GM23248 (cell line): ENCODE measurements around the gene TMEM248. TPM values are rescaled to one million over a fixed set of nuclear protein-coding genes. Genes with fewer than 3 reads are reported as not detected.
A peak's percentile ranks its signal among the peaks of the same experiment; 100 is the strongest.
"Not testable (repeated sequence)": the region's sequence is repeated elsewhere in the genome, so short reads cannot be mapped to it uniquely, and the experiment has no call there.

ENCODE experiments used
- DNase-seq: peaks from one replicate; pipeline ENCODE4 v3.0.0-alpha.2; 2015
- H2AFZ ChIP-seq: fragments of 200-600 bp; sonication (generic); 2 replicates; pipeline ENCODE4 v1.6.1; 2016; ENCODE audit warnings: antibody characterized with exemption
- H3F3A ChIP-seq: fragments of 200-600 bp; sonication (generic); 2 replicates; pipeline ENCODE4 v1.6.1; 2016; ENCODE audit warnings: mild to moderate bottlenecking, antibody characterized with exemption, mixed run types; ENCODE audit not compliant: insufficient read depth
- H3K27ac ChIP-seq: fragments of 200-600 bp; sonication (generic); 2 replicates; pipeline ENCODE4 v1.5.1; 2016; ENCODE audit warnings: mild to moderate bottlenecking
- H3K27me3 ChIP-seq: fragments of 200-600 bp; sonication (generic); replicated peaks from 2 replicates; pipeline ENCODE4 v1.6.1; 2016; ENCODE audit warnings: mild to moderate bottlenecking; ENCODE audit not compliant: insufficient read depth
- H3K36me3 ChIP-seq: fragments of 200-600 bp; sonication (generic); 2 replicates; pipeline ENCODE4 v1.6.1; 2016; ENCODE audit warnings: low read depth, mild to moderate bottlenecking
- H3K4me1 ChIP-seq: fragments of 200-600 bp; sonication (generic); 2 replicates; pipeline ENCODE4 v1.6.1; 2016; ENCODE audit warnings: mild to moderate bottlenecking; ENCODE audit not compliant: insufficient read depth
- H3K4me2 ChIP-seq: fragments of 200-600 bp; sonication (generic); one replicate; pipeline ENCODE4 v1.6.1; 2016; ENCODE audit warnings: mild to moderate bottlenecking; ENCODE audit not compliant: unreplicated experiment
- H3K4me3 ChIP-seq: fragments of 200-600 bp; sonication (generic); 2 replicates; pipeline ENCODE4 v1.5.1; 2016; ENCODE audit warnings: mild to moderate bottlenecking
- H3K79me2 ChIP-seq: fragments of 200-600 bp; sonication (generic); 2 replicates; pipeline ENCODE4 v1.6.1; 2016; ENCODE audit warnings: mild to moderate bottlenecking; ENCODE audit not compliant: insufficient read depth
- H3K9ac ChIP-seq: fragments of 200-600 bp; sonication (generic); 2 replicates; pipeline ENCODE4 v1.6.1; 2016; ENCODE audit warnings: mild to moderate bottlenecking
- H3K9me2 ChIP-seq: fragments of 200-600 bp; sonication (generic); 2 replicates; pipeline ENCODE4 v1.6.1; 2016; ENCODE audit warnings: mixed run types, mild to moderate bottlenecking, moderate library complexity; ENCODE audit not compliant: insufficient read depth
- H3K9me3 ChIP-seq: fragments of 200-600 bp; sonication (generic); one replicate; pipeline ENCODE4 v1.6.1; 2017; ENCODE audit warnings: low read depth
- H4K20me1 ChIP-seq: fragments of 200-600 bp; sonication (generic); 2 replicates; pipeline ENCODE4 v1.6.0; 2016; ENCODE audit not compliant: insufficient read depth
- EZH2 ChIP-seq: fragments of 200-600 bp; sonication (generic); IDR thresholded peaks from 2 replicates; pipeline ENCODE4 v1.6.1; 2018; ENCODE audit warnings: antibody characterized with exemption, mild to moderate bottlenecking; ENCODE audit not compliant: insufficient read depth, poor library complexity, severe bottlenecking
- EZH2phosphoT487 ChIP-seq: fragments of 200-600 bp; sonication (generic); IDR thresholded peaks from 2 replicates; pipeline ENCODE4 v1.6.1; 2018; ENCODE audit warnings: antibody characterized with exemption, moderate library complexity, mild to moderate bottlenecking, low read depth; ENCODE audit not compliant: insufficient read depth
- WGBS, 2 experiments: methylation state at CpG; one replicate each; pipeline ENCODE4 v1.1.6; 2015 to 2017; ENCODE audit warnings: low lambda C conversion rate in 2 of 2, low coverage in 1 of 2; ENCODE audit errors: missing lambda C conversion rate in 2 of 2; 5-methylcytosine and 5-hydroxymethylcytosine counted together
- in situ Hi-C: fragments of 300-500 bp; cut with MboI; formaldehyde crosslinking; loops from 2 replicates; pipeline ENCODE4 v1.15.0; 2020
- polyA plus RNA-seq: library from polyadenylated mRNA; unstranded; fragments of >200 nt; fragmentation: Nextera tagmentation; extraction: Ambion mirVana; gene quantifications from 2 replicates; pipeline ENCODE4 v1.2.1, GENCODE V29; 2016
- total RNA-seq: library from RNA; depleted of rRNA; stranded (reverse); fragments of >200 nt; shearing (Covaris generic); gene quantifications from 2 replicates; pipeline ENCODE4 v1.2.3, GENCODE V29; 2014

TMEM248 gene
- total and polyA plus RNA-seq, 2 experiments from 2014 or later: 98.0 to 113 TPM

GRCh38 chr7:66995050-66995776 is 74.2 kb downstream of the TMEM248 start, which contains the start of gene SBDS:
TSS of gene SBDS (minus strand) at chr7:66995586. CDS start at chr7:66995417, 169 bp downstream.
- H3K27me3 ChIP-seq, in situ Hi-C loops, H4K20me1 ChIP-seq, H3K9me2 ChIP-seq, H3K9me3 ChIP-seq, H3F3A ChIP-seq: not testable (repeated sequence)
- DNase-seq: peak; percentile 98
- Histone ChIP-seq H3K36me3 (peaks cover 26% of the 10 kb centered on the region), H3K27ac (peak within 1 kb of the TSS; percentile 98), H3K4me2 (peak within 1 kb of the TSS; percentile 88), H3K4me3 (peak within 1 kb of the TSS; percentile 90), H2AFZ (peak within 1 kb of the TSS; percentile 82), H3K79me2 (peaks cover 60% of the 10 kb centered on the region), H3K9ac (peak within 1 kb of the TSS; percentile 99), H3K4me1 (peaks cover 12% of the 10 kb centered on the region)
- WGBS, 2 experiments: 0 to 1% methylated on average over 59 of the region's 59 CpGs

- Histone ChIP-seq H3K9ac (peak within 1 kb of the TSS; percentile 91), H3K4me2 (peak within 1 kb of the TSS; percentile 96), H2AFZ (peak within 1 kb of the TSS; percentile 90), H3K4me1 (peaks cover 12% of the 10 kb centered on the region), H3K4me3 (peak within 1 kb of the TSS; percentile 93), H3K36me3 (peaks cover 20% of the 10 kb centered on the region), H3K79me2 (peaks cover 54% of the 10 kb centered on the region), H3K27ac (peak within 1 kb of the TSS; percentile 73)
- H3K27me3 ChIP-seq, H3K9me3 ChIP-seq, H3K9me2 ChIP-seq, H3F3A ChIP-seq, in situ Hi-C loops, H4K20me1 ChIP-seq: not testable (repeated sequence)
- DNase-seq: peak; percentile 97
- 0 to 1% methylated on average over 42 to 44 of the region's 44 CpGs for WGBS, 2 experiments
Measured at GRCh38 chr7:66996444-66997191, 75.6 kb downstream of the TMEM248 start, which contains the start of gene TYW1. TSS of gene TYW1 (plus strand) at chr7:66996833. CDS start at chr7:66996979, 146 bp downstream.

GRCh38 chr7:67000601-67001258 is 79.7 kb downstream of the TMEM248 start:
- DNase-seq: peak; percentile 40
- H3K9me3 ChIP-seq, H3K4me2 ChIP-seq, H4K20me1 ChIP-seq, H3F3A ChIP-seq, H3K9me2 ChIP-seq, H3K27ac ChIP-seq, H3K27me3 ChIP-seq, H3K4me1 ChIP-seq, H2AFZ ChIP-seq, in situ Hi-C loops, H3K36me3 ChIP-seq, H3K4me3 ChIP-seq, H3K9ac ChIP-seq: not testable (repeated sequence)
- 48% methylated on average over 4 of the region's 5 CpGs for WGBS, 2 experiments
- peaks cover 25% of the 10 kb centered on the region for H3K79me2 ChIP-seq

GRCh38 chr7:67004145-67004544 is 83.1 kb downstream of the TMEM248 start:
- H3K4me3 ChIP-seq, H3K4me1 ChIP-seq, DNase-seq, H3K79me2 ChIP-seq, H3K9me3 ChIP-seq, H3K4me2 ChIP-seq, H3K27me3 ChIP-seq, H2AFZ ChIP-seq, H3K9ac ChIP-seq, H3K27ac ChIP-seq, in situ Hi-C loops, H3K9me2 ChIP-seq, H3K36me3 ChIP-seq, H4K20me1 ChIP-seq, H3F3A ChIP-seq: not testable (repeated sequence)
- WGBS, 2 experiments: 76 to 78% methylated on average over 2 of the region's 2 CpGs

GRCh38 chr7:67006965-67007364 is 85.9 kb downstream of the TMEM248 start:
- no peak overlapping the region for H3K9ac ChIP-seq
- no peaks in the 10 kb centered on the region; the same call in 1 of the 2 replicates for H3K79me2 ChIP-seq
- H3K4me3 ChIP-seq: no peak overlapping the region
- TF ChIP-seq EZH2phosphoT487: no peak
- TF ChIP-seq EZH2: no peak
- 75 to 82% methylated on average over 2 of the region's 2 CpGs for WGBS, 2 experiments
- H3K4me2 ChIP-seq: no peak overlapping the region
- no peaks in the 10 kb centered on the region for H3K27me3 ChIP-seq
- H3F3A ChIP-seq: no peaks in the 10 kb centered on the region
- H3K36me3 ChIP-seq: no peaks in the 10 kb centered on the region; the same call in 1 of the 2 replicates
- H3K4me1 ChIP-seq: no peaks in the 10 kb centered on the region
- no peak for DNase-seq
- H3K9me3 ChIP-seq: no peaks in the 10 kb centered on the region
- no peak overlapping the region for H2AFZ ChIP-seq
- H3K9me2 ChIP-seq: no peaks in the 10 kb centered on the region
- in situ Hi-C loops: no loop called here
- H4K20me1 ChIP-seq: no peaks in the 10 kb centered on the region
- H3K27ac ChIP-seq: no peak overlapping the region
